Tibial nerve (tissue), 4 donors: Measurements from ENCODE around the gene TRIM29. TPM values are rescaled to one million over a fixed set of nuclear protein-coding genes. Genes with fewer than 3 reads are reported as not detected.

Experiments
- DNase-seq, 2 donors: peaks; one replicate each; pipeline ENCODE4 v3.0.0-alpha.2; 2019; ENCODE audit warnings: low spot score in 2 of 2
- H3K27ac ChIP-seq, 4 donors: fragments of 200-600 bp; sonication (generic) in 3 of 4; one replicate each; pipeline ENCODE4 v1.5.1; 2017 to 2019; ENCODE audit warnings: mild to moderate bottlenecking in 1 of 4
- H3K27me3 ChIP-seq, 2 donors: fragments of 200-600 bp; sonication (generic) in 1 of 2; one replicate each; pipeline versions ENCODE4 v1.5.1 to v1.6.0; 2017 to 2019
- H3K36me3 ChIP-seq, 3 donors: fragments of 200-600 bp; sonication (generic); one replicate each; pipeline ENCODE4 v1.5.1; 2018 to 2019
- H3K4me1 ChIP-seq, 4 donors: fragments of 200-600 bp; sonication (generic) in 3 of 4; one replicate each; pipeline ENCODE4 v1.5.1; 2017 to 2019
- H3K4me3 ChIP-seq, 4 donors: fragments of 200-600 bp; sonication (generic) in 3 of 4; one replicate each; pipeline ENCODE4 v1.5.1; 2017 to 2019; ENCODE audit warnings: mild to moderate bottlenecking in 1 of 4, moderate library complexity in 1 of 4
- H3K9me3 ChIP-seq, 4 donors: fragments of 200-600 bp; sonication (generic) in 3 of 4; one replicate each; pipeline ENCODE4 v1.5.1; 2017 to 2019
- CTCF ChIP-seq, 5 experiments: fragments of 200-600 bp in 3 of 5; fragments of 450-650 bp in 2 of 5; sonication (generic) in 3 of 5; IDR thresholded peaks; one replicate each; pipeline ENCODE4 v1.5.1; 2016 to 2019; ENCODE audit warnings: antibody characterized with exemption in 5 of 5, mild to moderate bottlenecking in 3 of 5, moderate library complexity in 2 of 5
- EP300 ChIP-seq, 2 donors: sonication (generic); formaldehyde crosslinking; IDR thresholded peaks; one replicate each; pipeline ENCODE4 v1.6.1; 2017; ENCODE audit warnings: antibody characterized with exemption in 2 of 2, mild to moderate bottlenecking in 1 of 2
- POLR2A ChIP-seq, 2 donors: fragments of 450-650 bp; IDR thresholded peaks; one replicate each; pipeline ENCODE4 v1.6.1; 2017; ENCODE audit warnings: antibody characterized with exemption in 2 of 2, mild to moderate bottlenecking in 2 of 2, moderate library complexity in 2 of 2
- WGBS, 2 donors: methylation state at CpG; one replicate each; pipeline ENCODE4 v1.1.5; 2018; 5-methylcytosine and 5-hydroxymethylcytosine counted together
- total RNA-seq, 4 donors: library from RNA; depleted of rRNA; stranded (reverse); fragments of >200 nt; gene quantifications; one replicate each; pipeline ENCODE4 v1.1.0, GENCODE V29; 2016

Gene TRIM29
- total RNA-seq, 4 donors from 2014 or later, result 2.4 to 64.9 (median 40.7) TPM

- no peaks in the 10 kb centered on the region for H3K9me3 ChIP-seq
- peaks cover 0 to 8% of the 10 kb centered on the region in 2 donors for H3K27me3 ChIP-seq
- DNase-seq, result no peak
- H3K27ac ChIP-seq, result no peak overlapping the region
- WGBS, 2 donors, result 70 to 73% methylated on average over 15 of the region's 15 CpGs
- H3K36me3 ChIP-seq, result no peaks in the 10 kb centered on the region
- peaks cover 0 to 8% (median 0%) of the 10 kb centered on the region in 4 donors for H3K4me1 ChIP-seq
- TF ChIP-seq POLR2A (IDR thresholded peaks at IDR 0.05) (no peak), CTCF (IDR thresholded peaks at IDR 0.05) (no peak), EP300 (IDR thresholded peaks at IDR 0.05) (no peak)
- H3K4me3 ChIP-seq, result no peak overlapping the region
Measured at GRCh38 chr11:120104041-120104565, 33.8 kb downstream of the TRIM29 start.

DNA sequence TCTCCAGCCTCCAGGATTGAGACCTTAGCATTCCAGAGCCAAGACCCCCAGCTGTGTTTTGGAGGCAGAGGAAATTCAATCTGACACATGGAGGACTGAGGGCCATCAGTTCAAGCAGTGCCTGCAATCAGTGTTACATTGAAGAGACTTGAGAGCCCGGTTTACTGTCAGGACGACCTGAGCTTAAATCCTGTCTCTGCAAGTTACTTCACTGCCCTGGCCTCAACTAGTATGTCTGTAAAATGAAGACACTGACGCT lies 35.1 kb downstream of the TRIM29 start:
- no peak overlapping the region for H3K4me3 ChIP-seq
- H3K27ac ChIP-seq, result no peak overlapping the region
- peaks cover 0 to under 1% (median 0%) of the 10 kb centered on the region in 4 donors for H3K4me1 ChIP-seq
- peaks cover 0 to 12% of the 10 kb centered on the region in 2 donors for H3K27me3 ChIP-seq
- DNase-seq, result no peak
- TF ChIP-seq EP300 (IDR thresholded peaks at IDR 0.05) (no peak), CTCF (IDR thresholded peaks at IDR 0.05) (no peak), POLR2A (IDR thresholded peaks at IDR 0.05) (no peak)
- H3K36me3 ChIP-seq, result no peaks in the 10 kb centered on the region
- 68 to 84% methylated on average over 3 of the region's 3 CpGs for WGBS, 2 donors
- no peaks in the 10 kb centered on the region for H3K9me3 ChIP-seq

DNA sequence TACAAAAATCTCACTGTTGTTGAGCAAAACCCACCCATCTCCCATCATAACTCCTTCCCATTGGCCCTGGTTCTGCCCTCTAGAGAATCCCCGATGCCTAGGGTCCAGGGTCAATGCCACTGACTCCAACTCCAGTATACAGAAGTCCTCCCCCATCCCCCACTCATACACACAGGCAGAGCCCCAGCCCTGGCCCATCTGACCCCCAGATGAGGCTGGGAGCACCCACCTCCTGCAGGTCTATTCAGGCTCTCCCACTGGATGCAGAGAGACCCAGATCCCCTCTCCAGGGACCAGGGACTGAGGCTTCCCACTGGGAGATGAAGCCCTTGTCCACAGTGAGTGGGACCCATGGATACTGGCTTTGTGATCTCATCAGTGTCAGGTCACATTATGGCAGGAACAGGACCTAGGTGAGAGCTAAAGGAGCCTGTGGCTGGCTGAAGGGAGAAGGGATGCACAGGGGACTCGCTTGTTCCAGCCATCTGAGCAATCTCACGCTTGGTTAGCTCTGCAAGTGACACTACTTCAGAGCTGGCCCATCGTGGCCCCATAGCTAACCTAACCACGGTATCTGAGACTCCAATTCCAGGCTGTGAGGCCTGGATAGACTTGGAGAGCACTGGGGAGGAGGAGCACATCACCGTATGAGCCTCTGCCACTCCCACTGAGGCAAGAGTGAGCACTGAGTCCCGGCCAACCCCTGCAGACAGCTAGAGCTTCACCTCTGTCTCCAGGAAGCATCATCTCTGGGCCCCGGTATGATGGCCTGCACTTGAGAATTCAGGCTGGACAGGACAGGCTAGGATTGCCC lies 35.7 kb downstream of the TRIM29 start:
- H3K27ac ChIP-seq, result no peak overlapping the region
- H3K4me1 ChIP-seq, result no peaks in the 10 kb centered on the region
- H3K4me3 ChIP-seq, result no peak overlapping the region
- no peak for TF ChIP-seq CTCF (IDR thresholded peaks at IDR 0.05)
- TF ChIP-seq EP300 (IDR thresholded peaks at IDR 0.05), result no peak
- no peak for TF ChIP-seq POLR2A (IDR thresholded peaks at IDR 0.05)
- WGBS, 2 donors, result 58 to 86% methylated on average over 7 of the region's 8 CpGs
- peaks cover 0 to 7% of the 10 kb centered on the region in 2 donors for H3K27me3 ChIP-seq
- H3K36me3 ChIP-seq, result no peaks in the 10 kb centered on the region
- H3K9me3 ChIP-seq, result no peaks in the 10 kb centered on the region
- no peak for DNase-seq

- no peaks in the 10 kb centered on the region for H3K36me3 ChIP-seq
- no peaks in the 10 kb centered on the region for H3K4me1 ChIP-seq
- peaks cover 0 to 7% of the 10 kb centered on the region in 2 donors for H3K27me3 ChIP-seq
- no peak overlapping the region for H3K4me3 ChIP-seq
- no peak for DNase-seq
- no peak overlapping the region for H3K27ac ChIP-seq
- H3K9me3 ChIP-seq, result no peaks in the 10 kb centered on the region
- WGBS, 2 donors, result 72 to 79% methylated on average over 14 of the region's 14 CpGs
- TF ChIP-seq POLR2A (IDR thresholded peaks at IDR 0.05) (no peak), EP300 (IDR thresholded peaks at IDR 0.05) (no peak), CTCF (IDR thresholded peaks at IDR 0.05) (no peak)
Measured at GRCh38 chr11:120098503-120099020, 39.4 kb downstream of the TRIM29 start.

GRCh38 chr11:120097721-120098385 lies 40.1 kb downstream of the TRIM29 start:
- H3K4me3 ChIP-seq, result no peak overlapping the region
- TF ChIP-seq CTCF (IDR thresholded peaks at IDR 0.05), result no peak
- no peak for TF ChIP-seq EP300 (IDR thresholded peaks at IDR 0.05)
- TF ChIP-seq POLR2A (IDR thresholded peaks at IDR 0.05), result no peak
- no peaks in the 10 kb centered on the region for H3K9me3 ChIP-seq
- H3K4me1 ChIP-seq, result no peaks in the 10 kb centered on the region
- no peaks in the 10 kb centered on the region for H3K36me3 ChIP-seq
- no peak overlapping the region for H3K27ac ChIP-seq
- no peak for DNase-seq
- 62 to 69% methylated on average over 9 to 10 of the region's 10 CpGs for WGBS, 2 donors
- H3K27me3 ChIP-seq, result peaks cover 0 to 7% of the 10 kb centered on the region in 2 donors
